Measurements from ENCODE around the gene SGCG. TPM values are rescaled to one million over a fixed set of nuclear protein-coding genes. Genes with fewer than 3 reads are reported as not detected.

Gene SGCG
- polyA plus RNA-seq, 1 of the 3 experiments (the other 2 are of a cell fraction) = not detected

DNA sequence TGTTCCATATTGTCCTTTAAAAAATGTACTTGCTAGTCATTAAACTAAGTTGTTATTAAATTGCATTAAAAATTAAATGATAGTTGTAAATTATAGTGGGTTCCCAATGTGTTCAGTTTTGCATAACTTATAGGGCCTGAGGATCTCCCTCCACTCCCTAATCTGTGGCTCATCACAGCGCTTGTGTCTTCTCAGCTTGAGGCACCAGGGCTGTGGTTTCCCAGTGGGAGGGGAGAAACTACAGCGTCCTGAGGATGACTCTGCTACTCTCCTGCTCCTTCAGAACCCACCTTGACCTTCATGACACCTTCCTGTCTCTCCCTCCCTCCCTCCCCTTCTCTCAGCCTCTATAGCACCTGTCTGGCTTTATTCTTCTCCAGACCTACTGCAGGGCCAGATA, 1.4 kb downstream of the SGCG start:
- no peak overlapping the region for H2AFZ ChIP-seq (ENCODE audit: low read depth)
- H3K9me2 ChIP-seq = no peaks in the 10 kb centered on the region
- H4K20me1 ChIP-seq (ENCODE audit: insufficient read depth) = no peaks in the 10 kb centered on the region
- H3K27me3 ChIP-seq (ENCODE audit: insufficient read depth) = peaks cover 10% of the 10 kb centered on the region; the same call in 1 of the 2 replicates
- CTCF ChIA-PET = no interaction called here
- H3K4me3 ChIP-seq (ENCODE audit: low read depth in 2 of 2, low read length in 1 of 2) = no peak overlapping the region
- no peak overlapping the region for H3K27ac ChIP-seq (ENCODE audit: low read depth in 2 of 2, low read length in 1 of 2)
- H3K4me1 ChIP-seq (ENCODE audit: control insufficient read depth in 1 of 2, insufficient read depth in 2 of 2, low read depth in 1 of 2, low read length in 1 of 2) = no peaks in the 10 kb centered on the region
- WGBS (ENCODE audit: low lambda C conversion rate) = 13% methylated on average over 2 of the region's 2 CpGs
- POLR2A ChIA-PET = no interaction called here
- H3K4me2 ChIP-seq = no peak overlapping the region
- no peaks in the 10 kb centered on the region for H3K79me2 ChIP-seq (ENCODE audit: insufficient read depth)
- H3K36me3 ChIP-seq (replicated peaks in 1 of 2; ENCODE audit: control insufficient read depth in 1 of 2, insufficient read depth in 2 of 2, low read length in 1 of 2) = no peaks in the 10 kb centered on the region
- no peak for DNase-seq
- TF ChIP-seq REST (IDR thresholded peaks at IDR 0.05; ENCODE audit: low read depth, low read length) (no peak), RXRA (IDR thresholded peaks at IDR 0.05; ENCODE audit: borderline replicate concordance, low read depth) (no peak), FOXM1 (IDR thresholded peaks at IDR 0.05; ENCODE audit: low read depth) (no peak), SIN3A (IDR thresholded peaks at IDR 0.05; ENCODE audit: borderline replicate concordance, low read depth, low read length) (no peak), TEAD4 (IDR thresholded peaks at IDR 0.05; ENCODE audit: borderline replicate concordance, insufficient read depth) (no peak), RFX5 (IDR thresholded peaks at IDR 0.05; ENCODE audit: low read length) (no peak), CTCF (IDR thresholded peaks at IDR 0.05) (no peak), MEF2A (IDR thresholded peaks at IDR 0.05; ENCODE audit: borderline replicate concordance, low read depth) (no peak), GABPA (IDR thresholded peaks at IDR 0.05; ENCODE audit: low read depth) (no peak), NRF1 (IDR thresholded peaks at IDR 0.05; ENCODE audit: low read depth, low read length) (no peak)
- TF ChIP-seq, protein P1, sequence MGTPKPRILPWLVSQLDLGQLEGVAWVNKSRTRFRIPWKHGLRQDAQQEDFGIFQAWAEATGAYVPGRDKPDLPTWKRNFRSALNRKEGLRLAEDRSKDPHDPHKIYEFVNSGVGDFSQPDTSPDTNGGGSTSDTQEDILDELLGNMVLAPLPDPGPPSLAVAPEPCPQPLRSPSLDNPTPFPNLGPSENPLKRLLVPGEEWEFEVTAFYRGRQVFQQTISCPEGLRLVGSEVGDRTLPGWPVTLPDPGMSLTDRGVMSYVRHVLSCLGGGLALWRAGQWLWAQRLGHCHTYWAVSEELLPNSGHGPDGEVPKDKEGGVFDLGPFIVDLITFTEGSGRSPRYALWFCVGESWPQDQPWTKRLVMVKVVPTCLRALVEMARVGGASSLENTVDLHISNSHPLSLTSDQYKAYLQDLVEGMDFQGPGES (IDR thresholded peaks at IDR 0.05; ENCODE audit: low read depth, low read length) = no peak
- TF ChIP-seq, protein P2, sequence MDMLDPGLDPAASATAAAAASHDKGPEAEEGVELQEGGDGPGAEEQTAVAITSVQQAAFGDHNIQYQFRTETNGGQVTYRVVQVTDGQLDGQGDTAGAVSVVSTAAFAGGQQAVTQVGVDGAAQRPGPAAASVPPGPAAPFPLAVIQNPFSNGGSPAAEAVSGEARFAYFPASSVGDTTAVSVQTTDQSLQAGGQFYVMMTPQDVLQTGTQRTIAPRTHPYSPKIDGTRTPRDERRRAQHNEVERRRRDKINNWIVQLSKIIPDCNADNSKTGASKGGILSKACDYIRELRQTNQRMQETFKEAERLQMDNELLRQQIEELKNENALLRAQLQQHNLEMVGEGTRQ (IDR thresholded peaks at IDR 0.05; ENCODE audit: borderline replicate concordance, low read depth, low read length) = no peak
- TF ChIP-seq, protein P3, sequence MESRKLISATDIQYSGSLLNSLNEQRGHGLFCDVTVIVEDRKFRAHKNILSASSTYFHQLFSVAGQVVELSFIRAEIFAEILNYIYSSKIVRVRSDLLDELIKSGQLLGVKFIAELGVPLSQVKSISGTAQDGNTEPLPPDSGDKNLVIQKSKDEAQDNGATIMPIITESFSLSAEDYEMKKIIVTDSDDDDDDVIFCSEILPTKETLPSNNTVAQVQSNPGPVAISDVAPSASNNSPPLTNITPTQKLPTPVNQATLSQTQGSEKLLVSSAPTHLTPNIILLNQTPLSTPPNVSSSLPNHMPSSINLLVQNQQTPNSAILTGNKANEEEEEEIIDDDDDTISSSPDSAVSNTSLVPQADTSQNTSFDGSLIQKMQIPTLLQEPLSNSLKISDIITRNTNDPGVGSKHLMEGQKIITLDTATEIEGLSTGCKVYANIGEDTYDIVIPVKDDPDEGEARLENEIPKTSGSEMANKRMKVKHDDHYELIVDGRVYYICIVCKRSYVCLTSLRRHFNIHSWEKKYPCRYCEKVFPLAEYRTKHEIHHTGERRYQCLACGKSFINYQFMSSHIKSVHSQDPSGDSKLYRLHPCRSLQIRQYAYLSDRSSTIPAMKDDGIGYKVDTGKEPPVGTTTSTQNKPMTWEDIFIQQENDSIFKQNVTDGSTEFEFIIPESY (IDR thresholded peaks at IDR 0.05; ENCODE audit: borderline replicate concordance, low read depth) = no peak
- no peaks in the 10 kb centered on the region for H3K9me3 ChIP-seq
- no peak overlapping the region for H3K9ac ChIP-seq
- H3F3A ChIP-seq (replicated peaks; ENCODE audit: insufficient read depth) = no peaks in the 10 kb centered on the region
